ENCODE measurements around the gene DYNC1H1.
A peak's percentile ranks its signal among the peaks of the same experiment; 100 is the strongest.

Gene DYNC1H1

DNA sequence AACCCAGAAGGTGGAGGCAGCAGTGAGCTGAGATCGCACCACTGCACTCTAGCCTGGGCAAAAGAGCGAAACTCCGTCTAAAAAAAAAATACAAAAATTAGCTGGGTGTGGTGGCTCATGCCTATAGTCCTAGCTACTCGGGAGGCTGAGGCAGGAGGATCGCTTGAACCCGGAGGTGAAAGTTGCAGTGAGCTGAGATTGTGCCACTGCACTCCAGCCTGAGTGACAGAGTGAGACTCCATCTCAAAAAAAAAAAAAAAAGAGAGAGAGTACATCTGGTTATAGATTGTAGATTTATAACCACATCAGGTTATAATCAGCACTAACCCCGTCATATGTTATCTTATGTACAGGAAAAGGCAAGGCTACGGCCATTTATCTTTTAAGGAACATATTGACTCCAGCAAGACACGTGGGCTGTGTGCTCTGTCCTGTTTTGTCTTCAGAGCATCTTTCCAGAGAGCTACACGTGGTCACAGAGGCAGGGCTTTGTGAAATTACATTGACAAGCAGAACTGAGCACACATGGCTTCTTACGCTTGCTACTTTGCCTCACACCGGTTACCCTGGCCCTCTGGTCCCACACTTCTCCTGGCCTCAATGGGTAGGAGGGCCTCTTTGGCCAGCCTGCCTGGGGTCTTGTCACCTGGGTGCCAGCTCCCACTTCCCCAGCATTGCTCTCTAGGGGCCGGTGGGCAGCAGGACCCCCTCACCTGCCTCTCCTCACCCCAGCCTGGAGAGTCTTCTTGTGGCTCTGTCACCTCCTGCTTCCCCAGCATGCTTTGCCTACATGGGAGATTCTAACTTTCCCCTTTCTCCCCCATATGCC is 6.8 kb upstream of the DYNC1H1 start:
- H3K4me3 ChIP-seq (replicated peaks; ENCODE audit: low read depth, low read length) = no peak overlapping the region
- DNase-seq (ENCODE audit: low read depth) = no peak
- no peak for TF ChIP-seq CTCF (IDR thresholded peaks at IDR 0.05; ENCODE audit: low read length, missing control alignments)

DNA sequence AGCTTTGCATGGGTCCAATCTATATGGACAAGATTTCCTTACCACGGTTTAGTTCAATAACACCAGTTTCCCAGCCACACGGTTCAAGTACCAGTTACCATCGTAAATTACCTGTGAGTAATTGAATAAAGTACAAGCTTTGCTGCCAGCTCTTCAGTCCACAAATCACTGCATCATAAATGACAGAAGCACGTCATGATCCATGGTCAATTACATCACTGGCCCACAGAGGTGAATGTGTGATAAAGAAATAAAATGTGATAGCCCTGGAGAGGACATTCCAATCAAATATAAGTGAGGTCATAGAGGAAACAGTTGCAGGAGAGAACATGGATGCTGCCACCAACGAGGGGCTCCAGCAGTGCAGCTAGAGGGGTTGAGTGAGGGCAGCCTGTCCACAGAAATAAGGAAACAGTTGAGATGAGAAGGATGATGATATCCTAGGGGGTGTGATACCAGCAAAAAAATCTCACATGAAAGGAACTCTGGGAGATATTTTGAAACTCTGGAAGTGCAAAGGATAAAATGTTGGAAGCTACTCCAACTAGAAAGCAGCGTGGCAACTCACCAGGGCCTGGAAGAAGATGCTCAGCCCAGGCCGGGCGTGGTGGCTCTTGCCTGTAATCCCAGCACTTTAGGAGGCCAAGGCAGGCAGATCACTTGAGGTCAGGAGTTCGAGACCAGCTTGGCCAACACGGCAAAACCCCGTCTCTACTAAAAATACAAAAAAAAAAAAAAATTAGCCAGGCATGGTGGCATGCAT is 5.8 kb upstream of the DYNC1H1 start:
- H3K4me3 ChIP-seq (replicated peaks; ENCODE audit: low read depth, low read length) = no peak overlapping the region
- no peak for DNase-seq (ENCODE audit: low read depth)
- TF ChIP-seq CTCF (IDR thresholded peaks at IDR 0.05; ENCODE audit: low read length, missing control alignments) = no peak

DNA sequence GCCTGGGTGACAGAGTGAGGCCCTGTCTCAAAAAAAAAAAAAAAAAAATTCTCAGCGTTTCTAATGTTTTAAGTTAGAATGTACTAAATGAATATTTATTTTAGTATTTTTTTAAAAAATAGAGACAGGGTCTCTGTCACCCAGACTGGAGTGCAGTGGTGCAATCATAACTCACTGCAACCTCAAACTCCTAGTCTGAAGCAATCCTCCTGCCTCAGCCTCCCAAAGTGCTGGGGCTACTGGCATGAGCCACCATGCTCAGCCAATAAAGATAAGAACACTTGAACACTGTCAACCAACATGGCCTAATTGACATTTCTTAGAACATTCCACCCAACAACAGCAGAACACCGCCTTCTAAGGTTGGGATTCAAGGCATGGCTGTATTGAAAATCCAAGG is 5.1 kb upstream of the DYNC1H1 start:
- no peak for TF ChIP-seq CTCF (IDR thresholded peaks at IDR 0.05; ENCODE audit: low read length, missing control alignments)
- H3K4me3 ChIP-seq (replicated peaks; ENCODE audit: low read depth, low read length) = no peak overlapping the region
- no peak for DNase-seq (ENCODE audit: low read depth)

DNA sequence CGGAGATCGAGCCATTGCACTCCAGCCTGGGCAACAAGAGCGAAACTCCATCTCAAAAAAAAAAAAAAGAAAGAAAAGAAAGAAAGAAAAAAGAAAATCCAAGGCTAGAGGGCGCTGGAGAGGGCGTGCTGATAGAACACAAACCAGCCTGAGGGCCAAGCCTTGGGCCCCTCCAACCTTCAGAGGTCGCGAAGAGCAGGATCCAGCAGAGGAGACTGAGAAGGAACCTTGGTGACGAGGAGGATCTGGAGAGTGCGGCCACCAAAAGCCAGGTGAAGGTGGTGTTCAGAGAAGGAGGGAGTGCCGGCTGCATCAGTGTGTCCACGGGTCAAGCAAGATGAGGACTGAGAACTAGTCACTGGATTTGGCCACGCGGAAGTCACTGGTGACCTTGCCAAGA is 4.1 kb upstream of the DYNC1H1 start:
- TF ChIP-seq CTCF (IDR thresholded peaks at IDR 0.05; ENCODE audit: low read length, missing control alignments) = peak; percentile 50
- no peak overlapping the region for H3K4me3 ChIP-seq (replicated peaks; ENCODE audit: low read depth, low read length)
- peak; percentile 42 for DNase-seq (ENCODE audit: low read depth)

- peak; percentile 98 for TF ChIP-seq CTCF (IDR thresholded peaks at IDR 0.05; ENCODE audit: low read length, missing control alignments)
- H3K4me3 ChIP-seq (replicated peaks; ENCODE audit: low read depth, low read length) = no peak overlapping the region
- peak; percentile 88 for DNase-seq (ENCODE audit: low read depth)
Observed at GRCh38 chr14:101961011-101961721, 3.2 kb upstream of the DYNC1H1 start.

DNA sequence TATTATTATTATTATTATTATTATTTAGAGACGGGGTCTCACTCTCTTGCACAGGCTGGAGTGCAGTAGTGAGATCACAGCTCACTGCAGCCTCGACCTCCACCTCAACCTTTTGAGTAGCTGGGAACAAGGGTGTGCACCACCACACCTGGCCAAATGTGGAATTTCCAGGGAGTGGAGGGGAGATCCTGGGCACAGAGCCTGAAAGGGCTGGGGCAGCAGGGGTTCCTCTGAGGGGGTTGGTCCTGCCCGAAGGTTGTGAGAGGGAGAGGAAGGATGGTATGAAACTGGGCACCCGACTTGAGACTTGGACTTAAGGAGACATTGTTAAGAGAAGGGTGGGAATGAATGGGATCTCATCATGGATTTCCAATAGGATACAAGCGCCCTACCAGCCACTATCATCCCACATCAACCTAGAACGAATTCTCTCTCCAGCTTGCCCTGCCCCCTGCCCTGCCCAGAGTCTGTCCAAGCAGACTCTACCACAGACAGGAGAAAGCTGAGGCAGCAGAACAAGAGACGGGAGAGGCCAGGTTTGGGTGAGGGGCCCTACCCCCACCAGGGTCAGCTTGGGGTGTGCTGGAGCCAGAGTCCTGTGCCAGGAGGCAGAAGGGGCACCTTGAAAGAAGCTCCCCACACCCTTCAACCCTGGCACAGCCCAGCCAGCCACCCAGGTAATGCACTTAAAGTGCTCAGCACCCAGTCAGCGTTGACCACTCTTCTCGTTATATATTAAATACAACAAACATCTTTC is 2.4 kb upstream of the DYNC1H1 start:
- TF ChIP-seq CTCF (IDR thresholded peaks at IDR 0.05; ENCODE audit: low read length, missing control alignments) = no peak
- DNase-seq (ENCODE audit: low read depth) = no peak
- no peak overlapping the region for H3K4me3 ChIP-seq (replicated peaks; ENCODE audit: low read depth, low read length)

Measured in fibroblast of pulmonary artery (primary cell).